Skeletal muscle satellite cell (primary cell): Measurements from ENCODE around the gene ANKS1A.

Source experiments
- H3K27me3 ChIP-seq: 2 replicates; pipeline ENCODE4 v1.7.0; 2013; ENCODE audit warnings: low read length; ENCODE audit not compliant: control insufficient read depth, insufficient read depth
- H3K36me3 ChIP-seq: 2 replicates; pipeline ENCODE4 v1.7.0; 2013; ENCODE audit warnings: mild to moderate bottlenecking, control low read depth, low read length; ENCODE audit not compliant: insufficient read depth
- H3K4me1 ChIP-seq: 2 replicates; pipeline ENCODE4 v1.7.0; 2013; ENCODE audit warnings: low read length; ENCODE audit not compliant: control insufficient read depth, insufficient read depth
- H3K4me2 ChIP-seq: 2 replicates; pipeline ENCODE4 v1.7.0; 2013; ENCODE audit warnings: mild to moderate bottlenecking, low read length
- H3K4me3 ChIP-seq: 2 replicates; pipeline ENCODE4 v1.7.0; 2013; ENCODE audit warnings: low read length
- H3K9ac ChIP-seq: 2 replicates; pipeline ENCODE4 v1.7.0; 2013; ENCODE audit warnings: mild to moderate bottlenecking, low read depth, low read length, moderate library complexity
- H3K9me3 ChIP-seq: replicated peaks from 2 replicates; pipeline ENCODE4 v1.7.0; 2013; ENCODE audit warnings: mild to moderate bottlenecking, control low read depth, low read length

ANKS1A gene

GRCh38 chr6:35028781-35029769 lies 140.0 kb downstream of the ANKS1A start:
- H3K36me3 ChIP-seq, result no peaks in the 10 kb centered on the region
- H3K27me3 ChIP-seq, result no peaks in the 10 kb centered on the region
- no peak overlapping the region for H3K4me2 ChIP-seq
- H3K9ac ChIP-seq, result no peak overlapping the region
- no peaks in the 10 kb centered on the region for H3K9me3 ChIP-seq
- no peak overlapping the region for H3K4me3 ChIP-seq
- H3K4me1 ChIP-seq, result peaks cover 18% of the 10 kb centered on the region

GRCh38 chr6:35030099-35030498 lies 141.0 kb downstream of the ANKS1A start:
- no peak overlapping the region for H3K4me2 ChIP-seq
- no peaks in the 10 kb centered on the region for H3K36me3 ChIP-seq
- H3K27me3 ChIP-seq, result no peaks in the 10 kb centered on the region
- H3K9ac ChIP-seq, result no peak overlapping the region
- H3K4me1 ChIP-seq, result peaks cover 16% of the 10 kb centered on the region
- no peak overlapping the region for H3K4me3 ChIP-seq
- no peaks in the 10 kb centered on the region for H3K9me3 ChIP-seq

- Histone ChIP-seq H3K36me3 (no peaks in the 10 kb centered on the region), H3K4me3 (no peak overlapping the region), H3K9ac (no peak overlapping the region), H3K27me3 (no peaks in the 10 kb centered on the region), H3K4me1 (peaks cover 7% of the 10 kb centered on the region), H3K4me2 (no peak overlapping the region), H3K9me3 (no peaks in the 10 kb centered on the region)
Measured at GRCh38 chr6:35031611-35032529, 142.8 kb downstream of the ANKS1A start.

- H3K36me3 ChIP-seq, result no peaks in the 10 kb centered on the region
- peaks cover 17% of the 10 kb centered on the region for H3K4me1 ChIP-seq
- H3K4me3 ChIP-seq, result no peak overlapping the region
- H3K27me3 ChIP-seq, result no peaks in the 10 kb centered on the region
- no peak overlapping the region for H3K4me2 ChIP-seq
- no peak overlapping the region for H3K9ac ChIP-seq
- H3K9me3 ChIP-seq, result no peaks in the 10 kb centered on the region
Measured at GRCh38 chr6:35033683-35034082, 144.6 kb downstream of the ANKS1A start.

GRCh38 chr6:35034411-35035191 lies 145.5 kb downstream of the ANKS1A start:
- peaks cover 17% of the 10 kb centered on the region for H3K4me1 ChIP-seq
- no peak overlapping the region for H3K9ac ChIP-seq

DNA sequence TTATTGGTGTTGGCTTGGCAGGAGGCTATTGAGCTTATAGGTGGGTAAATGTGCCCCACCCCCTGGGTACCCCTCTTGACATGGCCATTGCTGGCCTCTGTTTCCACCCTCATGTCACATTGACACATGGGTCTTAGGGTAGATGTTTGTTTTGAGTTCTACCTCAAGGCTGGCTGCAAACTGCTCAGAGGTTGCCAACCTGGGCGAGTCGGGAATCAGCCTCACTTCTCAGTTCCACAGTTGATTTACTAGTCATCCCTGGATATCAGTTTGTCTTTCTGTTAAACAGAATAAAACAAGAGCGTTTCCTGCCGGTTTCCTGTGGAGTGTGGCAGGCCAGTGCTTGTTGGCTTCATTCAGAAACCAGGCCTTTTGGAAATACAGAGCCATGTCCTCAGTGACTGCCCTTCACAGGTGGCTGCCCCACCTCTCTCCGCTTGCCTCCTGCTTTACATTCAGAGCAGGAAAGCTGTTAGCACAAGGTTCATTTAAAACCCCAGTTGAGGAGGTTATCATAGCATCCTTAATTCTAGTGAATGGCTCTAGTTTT lies 146.5 kb downstream of the ANKS1A start:
- Histone ChIP-seq H3K4me1 (peaks cover 17% of the 10 kb centered on the region), H3K9me3 (no peaks in the 10 kb centered on the region), H3K36me3 (no peaks in the 10 kb centered on the region), H3K4me2 (no peak overlapping the region), H3K4me3 (no peak overlapping the region), H3K9ac (no peak overlapping the region), H3K27me3 (no peaks in the 10 kb centered on the region)

More at GRCh38 chr6:35034411-35035191, 145.5 kb downstream of the ANKS1A start:
- H3K27me3 ChIP-seq, result no peaks in the 10 kb centered on the region
- no peaks in the 10 kb centered on the region for H3K9me3 ChIP-seq
- no peaks in the 10 kb centered on the region for H3K36me3 ChIP-seq
- no peak overlapping the region for H3K4me3 ChIP-seq
- no peak overlapping the region for H3K4me2 ChIP-seq

DNA sequence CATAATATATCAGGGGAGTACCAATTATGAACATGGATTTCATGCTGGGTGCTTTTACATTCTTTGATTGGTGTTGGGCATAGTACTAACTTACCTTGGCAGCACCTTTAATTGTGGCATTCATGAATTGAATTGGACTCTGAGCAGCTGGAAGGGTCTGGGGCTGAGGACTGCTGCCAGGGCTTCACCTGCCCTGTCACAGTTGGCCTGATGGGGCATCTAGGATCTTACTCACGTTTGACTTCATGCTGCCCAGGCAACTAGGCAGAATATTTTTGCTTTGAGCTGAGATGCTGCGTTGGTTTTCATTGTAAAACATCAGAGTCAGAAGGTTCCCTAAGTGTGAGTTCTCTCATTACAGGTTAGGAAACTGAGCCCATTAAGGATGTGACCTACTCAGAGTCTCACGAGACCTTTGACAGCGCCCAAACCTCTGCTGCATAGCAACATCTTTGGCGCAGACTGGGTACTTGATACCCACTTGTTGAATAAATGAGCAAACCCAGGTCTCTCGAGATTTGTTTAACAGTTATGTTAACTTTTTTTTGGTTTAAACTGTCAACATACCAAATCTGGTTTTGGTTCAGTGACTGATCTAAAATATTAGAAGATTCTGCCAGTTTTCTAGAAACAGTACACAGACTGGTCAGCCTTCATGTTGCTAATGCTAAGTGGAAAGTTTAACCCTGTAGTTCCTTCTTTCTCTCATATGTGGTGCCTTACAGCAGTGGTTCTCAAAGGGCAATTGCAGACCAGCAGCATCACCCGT lies 147.2 kb downstream of the ANKS1A start:
- peaks cover 17% of the 10 kb centered on the region for H3K4me1 ChIP-seq
- H3K9me3 ChIP-seq, result no peaks in the 10 kb centered on the region
- H3K4me3 ChIP-seq, result no peak overlapping the region
- H3K36me3 ChIP-seq, result no peaks in the 10 kb centered on the region
- H3K4me2 ChIP-seq, result no peak overlapping the region
- H3K27me3 ChIP-seq, result no peaks in the 10 kb centered on the region
- no peak overlapping the region for H3K9ac ChIP-seq

DNA sequence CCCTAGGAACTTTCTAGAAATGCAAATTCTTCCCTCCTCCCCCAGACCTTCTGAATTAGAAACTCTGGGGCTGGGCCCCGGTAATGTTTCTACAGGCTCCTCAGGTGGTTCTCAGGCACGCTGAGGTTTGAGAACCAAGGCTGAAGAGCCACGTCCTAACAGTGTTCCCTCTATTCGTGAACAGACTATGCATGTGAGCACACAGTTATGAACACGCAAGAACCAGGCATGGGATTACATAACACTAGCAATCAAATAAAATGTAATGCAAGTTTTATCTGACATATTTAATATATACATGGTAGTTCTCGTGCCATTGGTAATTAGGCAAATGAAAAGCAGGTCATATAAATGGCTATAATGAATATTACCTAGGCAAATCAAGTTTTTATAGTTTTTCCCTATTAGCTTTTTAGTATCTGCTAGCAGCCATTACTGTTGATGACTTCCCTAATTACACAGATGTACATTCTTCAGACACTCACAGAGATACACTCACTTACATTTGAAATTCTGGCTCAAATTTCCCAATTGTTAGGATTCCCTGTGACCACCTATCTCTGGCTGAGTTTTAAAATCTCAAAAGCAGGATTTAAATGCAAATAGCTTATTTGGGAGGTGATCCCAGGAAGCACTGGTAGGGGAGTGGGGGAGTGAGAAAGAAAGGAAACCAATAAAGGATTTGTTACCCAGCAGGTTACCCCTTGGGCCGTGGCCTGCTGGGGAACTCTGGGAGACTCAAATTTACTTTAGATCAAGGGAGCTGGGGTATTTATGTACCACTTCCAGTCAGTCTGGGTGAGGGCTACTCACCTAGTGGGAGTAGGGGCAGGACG lies 148.0 kb downstream of the ANKS1A start:
- peaks cover 17% of the 10 kb centered on the region for H3K4me1 ChIP-seq
- H3K4me2 ChIP-seq, result no peak overlapping the region
- H3K4me3 ChIP-seq, result no peak overlapping the region
- H3K9me3 ChIP-seq, result no peaks in the 10 kb centered on the region
- H3K9ac ChIP-seq, result no peak overlapping the region
- H3K36me3 ChIP-seq, result no peaks in the 10 kb centered on the region
- no peaks in the 10 kb centered on the region for H3K27me3 ChIP-seq

GRCh38 chr6:35037664-35038038 lies 148.6 kb downstream of the ANKS1A start:
- H3K4me2 ChIP-seq, result no peak overlapping the region

GRCh38 chr6:35038076-35038475 lies 149.0 kb downstream of the ANKS1A start:
- H3K4me2 ChIP-seq, result no peak overlapping the region
- H3K9me3 ChIP-seq, result no peaks in the 10 kb centered on the region
- H3K27me3 ChIP-seq, result no peaks in the 10 kb centered on the region
- no peaks in the 10 kb centered on the region for H3K36me3 ChIP-seq
- H3K4me3 ChIP-seq, result no peak overlapping the region
- H3K4me1 ChIP-seq, result peaks cover 17% of the 10 kb centered on the region
- no peak overlapping the region for H3K9ac ChIP-seq

More at GRCh38 chr6:35037664-35038038, 148.6 kb downstream of the ANKS1A start:
- Histone ChIP-seq H3K9me3 (no peaks in the 10 kb centered on the region), H3K4me3 (no peak overlapping the region), H3K27me3 (no peaks in the 10 kb centered on the region), H3K9ac (no peak overlapping the region), H3K4me1 (peaks cover 17% of the 10 kb centered on the region), H3K36me3 (no peaks in the 10 kb centered on the region)
